Measurements from ENCODE around the gene IFRD2.

DNA sequence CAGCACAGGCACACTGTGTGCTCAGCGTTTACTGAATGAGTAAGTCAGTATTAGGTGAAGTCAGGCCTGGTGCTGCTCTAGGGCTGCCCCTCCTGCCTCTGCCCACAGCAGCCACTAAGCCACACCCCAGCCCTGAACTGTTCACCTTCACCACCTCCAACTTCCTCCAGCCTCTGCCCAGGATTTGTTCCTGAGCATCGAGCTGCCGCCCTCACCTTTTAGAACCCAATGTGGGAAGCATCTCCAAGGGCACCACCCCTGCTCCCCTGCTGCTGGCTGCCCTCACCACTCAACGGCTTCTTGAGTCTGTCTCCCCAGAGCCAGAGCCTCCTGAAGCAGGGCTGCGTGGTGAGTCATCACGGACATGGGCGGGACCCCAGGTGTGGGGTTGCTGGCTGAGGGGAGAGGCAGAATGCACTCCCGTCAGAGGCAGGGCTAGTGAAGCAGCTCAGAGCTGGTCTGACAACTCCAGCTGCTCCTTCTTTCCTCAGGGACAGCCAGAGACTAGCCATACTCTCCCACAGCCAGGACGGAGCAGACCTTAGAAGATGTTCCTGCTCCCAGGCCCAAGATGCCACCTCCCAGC, 24.5 kb upstream of the IFRD2 start:
- TF ChIP-seq POLR2A (IDR thresholded peaks at IDR 0.05; ENCODE audit: low read length) (no peak), GATA1 (IDR thresholded peaks at IDR 0.05; ENCODE audit: low read depth, low read length) (no peak)
